ENCODE data around the gene DPP10. TPM values are rescaled to one million over a fixed set of nuclear protein-coding genes. Genes with fewer than 3 reads are reported as not detected.

The DPP10 gene
- total RNA-seq, 6 experiments from 2014 or later: not detected

DNA sequence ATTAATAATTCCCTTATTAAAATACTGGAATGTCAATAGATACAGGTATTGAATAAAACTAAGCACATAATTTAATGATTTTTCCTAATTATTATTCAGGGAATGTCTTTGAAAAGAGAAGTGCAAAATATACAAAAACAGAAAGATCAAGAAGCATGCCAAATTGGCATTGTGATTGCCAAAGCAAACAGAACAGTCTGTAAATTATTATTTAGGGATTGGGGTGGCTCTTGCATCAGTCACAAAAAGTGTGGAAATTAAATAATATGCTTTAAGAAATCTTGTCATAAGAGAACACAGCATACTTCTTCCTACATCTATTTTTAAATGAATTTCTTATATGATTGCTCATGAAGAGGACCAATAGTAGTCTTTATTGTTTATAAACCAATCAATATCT is 1211.9 kb downstream of the DPP10 start:
- H3K9me3 Mint-ChIP-seq: peaks cover 10% of the 10 kb centered on the region
- H3K4me3 Mint-ChIP-seq: no peak overlapping the region
- no peak for DNase-seq
- TF ChIP-seq, protein P1, sequence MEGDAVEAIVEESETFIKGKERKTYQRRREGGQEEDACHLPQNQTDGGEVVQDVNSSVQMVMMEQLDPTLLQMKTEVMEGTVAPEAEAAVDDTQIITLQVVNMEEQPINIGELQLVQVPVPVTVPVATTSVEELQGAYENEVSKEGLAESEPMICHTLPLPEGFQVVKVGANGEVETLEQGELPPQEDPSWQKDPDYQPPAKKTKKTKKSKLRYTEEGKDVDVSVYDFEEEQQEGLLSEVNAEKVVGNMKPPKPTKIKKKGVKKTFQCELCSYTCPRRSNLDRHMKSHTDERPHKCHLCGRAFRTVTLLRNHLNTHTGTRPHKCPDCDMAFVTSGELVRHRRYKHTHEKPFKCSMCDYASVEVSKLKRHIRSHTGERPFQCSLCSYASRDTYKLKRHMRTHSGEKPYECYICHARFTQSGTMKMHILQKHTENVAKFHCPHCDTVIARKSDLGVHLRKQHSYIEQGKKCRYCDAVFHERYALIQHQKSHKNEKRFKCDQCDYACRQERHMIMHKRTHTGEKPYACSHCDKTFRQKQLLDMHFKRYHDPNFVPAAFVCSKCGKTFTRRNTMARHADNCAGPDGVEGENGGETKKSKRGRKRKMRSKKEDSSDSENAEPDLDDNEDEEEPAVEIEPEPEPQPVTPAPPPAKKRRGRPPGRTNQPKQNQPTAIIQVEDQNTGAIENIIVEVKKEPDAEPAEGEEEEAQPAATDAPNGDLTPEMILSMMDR (IDR thresholded peaks at IDR 0.05): no peak
- H3K4me1 Mint-ChIP-seq (ENCODE audit: low read depth): no peaks in the 10 kb centered on the region
- H3K27ac Mint-ChIP-seq: no peak overlapping the region
- H3K36me3 Mint-ChIP-seq (ENCODE audit: low read depth): no peaks in the 10 kb centered on the region
- no peaks in the 10 kb centered on the region; the same call in 1 of the 2 replicates for H3K27me3 Mint-ChIP-seq (ENCODE audit: insufficient read depth)

DNA sequence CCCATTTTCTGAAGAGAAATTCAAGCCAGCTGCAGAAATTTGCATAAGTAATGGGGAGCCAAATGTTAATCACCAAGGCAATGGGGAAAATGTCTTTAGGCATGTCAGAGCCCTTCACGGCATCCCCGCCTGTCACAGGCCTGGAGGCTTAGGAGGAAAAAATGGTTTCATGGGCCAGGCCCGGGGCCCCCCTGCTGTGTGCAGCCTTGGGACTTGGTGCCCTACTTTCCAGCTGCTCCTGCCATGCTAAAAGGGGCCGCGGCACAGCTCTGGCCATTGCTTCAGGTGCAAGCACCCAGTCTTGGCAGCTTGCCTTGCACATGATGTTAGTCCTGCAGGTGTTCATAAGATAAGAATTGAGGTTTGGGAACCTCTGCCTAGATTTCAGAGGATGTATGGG is 1235.7 kb downstream of the DPP10 start:
- Mint-ChIP-seq H3K27ac (no peak overlapping the region), H3K9me3 (peaks cover 40% of the 10 kb centered on the region), H3K4me3 (no peak overlapping the region), H3K4me1 (ENCODE audit: low read depth) (no peaks in the 10 kb centered on the region), H3K36me3 (ENCODE audit: low read depth) (no peaks in the 10 kb centered on the region), H3K27me3 (ENCODE audit: insufficient read depth) (no peaks in the 10 kb centered on the region)
- DNase-seq: no peak
- TF ChIP-seq, protein P1 (IDR thresholded peaks at IDR 0.05): no peak

DNA sequence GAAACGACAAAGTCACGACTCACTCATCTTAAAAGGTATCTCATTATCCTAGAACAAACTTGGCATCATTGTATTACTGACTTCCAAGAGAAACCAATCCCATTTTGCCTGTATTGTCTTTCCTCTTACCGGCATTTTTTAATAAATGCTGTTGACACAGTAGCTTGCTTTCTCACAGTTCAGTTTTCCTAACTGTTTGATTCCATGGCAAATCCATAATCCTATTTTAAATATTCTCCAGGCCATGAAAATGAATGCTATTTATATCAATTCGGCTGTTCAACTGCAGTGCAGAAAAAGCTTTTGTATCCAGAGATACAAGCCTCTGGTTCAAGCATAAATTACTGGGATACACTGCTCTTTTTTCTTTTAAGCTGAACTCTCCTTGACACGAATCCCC is 1241.9 kb downstream of the DPP10 start:
- 0 out of 2 replicates have a peak, but pooled peaks cover 3% of the 10 kb centered on the region for H3K27me3 Mint-ChIP-seq (ENCODE audit: insufficient read depth)
- peaks cover 11% of the 10 kb centered on the region for H3K9me3 Mint-ChIP-seq
- TF ChIP-seq, protein P1 (IDR thresholded peaks at IDR 0.05): no peak
- DNase-seq: no peak
- no peaks in the 10 kb centered on the region for H3K36me3 Mint-ChIP-seq (ENCODE audit: low read depth)
- H3K4me1 Mint-ChIP-seq (ENCODE audit: low read depth): no peaks in the 10 kb centered on the region
- H3K27ac Mint-ChIP-seq: no peak overlapping the region
- no peak overlapping the region for H3K4me3 Mint-ChIP-seq

DNA sequence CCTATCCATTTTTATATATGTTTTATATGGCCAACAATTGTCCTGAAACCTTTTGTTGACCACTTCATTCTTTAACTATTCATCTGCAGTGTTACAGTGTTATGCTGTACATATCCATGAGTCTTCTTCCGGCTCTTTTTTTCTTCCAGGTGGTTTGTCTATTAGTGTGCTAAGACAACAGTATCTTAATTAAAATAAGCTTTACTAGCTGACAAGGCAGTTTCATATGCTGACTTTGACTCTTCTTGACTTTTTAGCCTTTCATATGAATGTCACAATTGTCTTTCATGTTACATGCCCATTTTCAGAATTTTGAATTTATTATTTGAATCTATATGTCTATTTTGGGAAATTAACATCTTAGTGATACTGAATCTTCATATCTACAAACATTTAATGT is 1249.0 kb downstream of the DPP10 start:
- no peaks in the 10 kb centered on the region for H3K36me3 Mint-ChIP-seq (ENCODE audit: low read depth)
- DNase-seq: no peak
- peaks cover 34% of the 10 kb centered on the region for H3K9me3 Mint-ChIP-seq
- H3K4me3 Mint-ChIP-seq: no peak overlapping the region
- no peaks in the 10 kb centered on the region for H3K27me3 Mint-ChIP-seq (ENCODE audit: insufficient read depth)
- TF ChIP-seq, protein P1 (IDR thresholded peaks at IDR 0.05): no peak
- H3K27ac Mint-ChIP-seq: no peak overlapping the region
- no peaks in the 10 kb centered on the region for H3K4me1 Mint-ChIP-seq (ENCODE audit: low read depth)

DNA sequence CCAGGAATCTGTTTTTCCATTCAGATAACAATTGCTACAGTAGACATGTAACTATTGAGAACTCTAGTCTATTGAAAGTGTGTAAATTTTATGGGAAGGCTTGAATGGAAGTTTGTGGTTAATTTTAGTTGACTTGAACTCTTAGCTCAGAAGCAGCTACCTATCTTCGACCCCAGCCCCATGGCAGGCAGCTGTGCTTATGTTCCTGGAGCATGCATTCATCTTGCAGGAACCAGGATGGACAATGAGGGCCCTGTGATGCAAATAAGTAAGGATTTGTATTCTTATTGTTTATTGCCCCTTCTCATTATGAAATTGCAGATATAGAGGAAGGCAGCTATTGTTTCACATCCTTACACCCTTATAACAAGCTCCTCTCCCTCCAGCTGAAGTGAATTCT is 1252.2 kb downstream of the DPP10 start:
- DNase-seq: no peak
- Mint-ChIP-seq H3K27me3 (ENCODE audit: insufficient read depth) (no peaks in the 10 kb centered on the region), H3K9me3 (peaks cover 48% of the 10 kb centered on the region), H3K27ac (no peak overlapping the region), H3K4me3 (no peak overlapping the region), H3K4me1 (ENCODE audit: low read depth) (no peaks in the 10 kb centered on the region), H3K36me3 (ENCODE audit: low read depth) (no peaks in the 10 kb centered on the region)
- TF ChIP-seq, protein P1 (IDR thresholded peaks at IDR 0.05): no peak

All from HFFc6 (cell line).